Inferior parietal cortex (tissue), 1 donor: ENCODE results near the gene CYP2C9.
"Not testable (repeated sequence)": the region's sequence is repeated elsewhere in the genome, so short reads cannot be mapped to it uniquely, and the experiment has no call there.

Experiments used
- DNase-seq: peaks from one replicate; pipeline ENCODE4 v3.0.0-alpha.2; 2016; ENCODE audit errors: extremely low spot score

CYP2C9 gene

DNA sequence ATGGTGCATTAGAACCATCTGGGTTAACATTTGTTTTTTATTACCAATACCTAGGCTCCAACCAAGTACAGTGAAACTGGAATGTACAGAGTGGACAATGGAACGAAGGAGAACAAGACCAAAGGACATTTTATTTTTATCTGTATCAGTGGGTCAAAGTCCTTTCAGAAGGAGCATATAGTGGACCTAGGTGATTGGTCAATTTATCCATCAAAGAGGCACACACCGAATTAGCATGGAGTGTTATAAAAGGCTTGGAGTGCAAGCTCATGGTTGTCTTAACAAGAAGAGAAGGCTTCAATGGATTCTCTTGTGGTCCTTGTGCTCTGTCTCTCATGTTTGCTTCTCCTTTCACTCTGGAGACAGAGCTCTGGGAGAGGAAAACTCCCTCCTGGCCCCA, at the start of gene CYP2C9:
CYP2C9 (plus strand) TSS at position 276 of the 400 bp plus-strand sequence; CDS start at position 301, 25 bp downstream.
- no peak for DNase-seq

DNA sequence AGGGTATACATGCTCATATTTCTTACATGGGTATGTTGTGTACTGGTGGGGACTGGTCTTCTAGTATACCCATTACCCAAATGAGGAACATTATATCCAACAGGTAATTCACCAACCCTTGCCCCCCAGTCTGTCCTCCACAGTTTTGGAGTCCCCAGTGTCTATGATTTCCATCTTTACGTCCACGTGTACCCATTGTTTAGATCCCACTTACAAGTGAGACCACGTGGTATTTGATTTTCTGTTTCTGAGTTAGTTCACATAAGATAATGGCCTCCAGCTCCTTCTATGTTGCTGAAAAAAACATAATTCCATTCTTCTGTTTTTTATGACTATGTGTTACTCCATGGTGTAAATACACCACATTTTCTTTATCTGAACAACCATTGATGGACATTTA, 49.3 kb upstream of the CYP2C9 start:
- no peak for DNase-seq

DNA sequence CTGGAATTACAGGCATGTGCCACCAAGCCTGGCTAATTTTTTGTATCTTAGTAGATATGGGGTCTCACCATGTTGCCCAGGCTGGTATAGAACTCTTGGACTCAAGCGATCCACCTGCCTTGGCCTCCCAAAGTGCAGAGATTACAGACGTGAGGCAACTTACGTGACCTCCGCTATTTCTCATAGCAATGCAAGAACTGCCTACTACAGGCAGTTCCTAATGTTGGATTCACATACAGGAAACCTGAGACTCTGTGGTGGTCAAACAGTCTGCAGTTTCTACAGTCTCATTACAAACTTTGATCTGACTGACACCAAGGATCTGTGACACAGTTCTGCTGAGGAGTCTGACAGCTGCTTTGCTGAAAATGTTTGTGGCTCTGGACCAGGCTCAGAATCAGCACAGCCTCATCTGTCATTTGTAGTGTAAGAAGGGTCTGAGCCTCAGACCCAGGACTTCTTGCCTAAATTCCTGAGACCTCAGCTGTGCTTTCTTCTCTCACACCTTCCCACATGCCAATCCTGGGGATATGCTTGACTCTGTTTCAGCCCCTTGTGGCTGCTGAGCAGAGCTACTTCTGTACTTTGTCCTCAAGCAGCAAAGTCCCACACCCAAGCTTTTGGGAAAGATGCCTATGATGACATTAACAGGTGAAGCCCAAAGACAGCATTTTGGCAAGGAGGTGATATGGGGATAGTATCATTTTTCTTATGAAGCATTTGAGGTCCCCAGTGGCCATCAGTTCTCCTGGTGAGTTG, 48.0 kb upstream of the CYP2C9 start:
- no peak for DNase-seq

DNA sequence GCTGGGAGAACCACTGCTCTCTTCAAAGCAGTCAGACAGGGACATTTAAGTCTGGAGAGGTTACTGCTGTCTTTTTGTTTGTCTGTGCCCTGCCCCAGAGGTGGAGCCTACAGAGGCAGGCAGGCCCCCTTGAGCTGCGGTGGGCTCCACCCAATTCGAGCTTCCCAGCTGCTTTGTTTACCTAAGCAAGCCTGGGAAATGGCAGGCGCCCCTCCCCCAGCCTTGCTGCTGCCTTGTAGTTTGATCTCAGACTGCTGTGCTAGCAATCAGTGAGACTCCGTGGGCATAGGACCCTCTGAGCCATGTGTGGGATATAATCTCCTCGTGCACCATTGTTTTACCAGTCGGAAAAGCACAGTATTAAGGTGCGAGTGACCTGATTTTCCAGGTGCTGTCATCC, 40.0 kb upstream of the CYP2C9 start:
- DNase-seq = not testable (repeated sequence)

DNA sequence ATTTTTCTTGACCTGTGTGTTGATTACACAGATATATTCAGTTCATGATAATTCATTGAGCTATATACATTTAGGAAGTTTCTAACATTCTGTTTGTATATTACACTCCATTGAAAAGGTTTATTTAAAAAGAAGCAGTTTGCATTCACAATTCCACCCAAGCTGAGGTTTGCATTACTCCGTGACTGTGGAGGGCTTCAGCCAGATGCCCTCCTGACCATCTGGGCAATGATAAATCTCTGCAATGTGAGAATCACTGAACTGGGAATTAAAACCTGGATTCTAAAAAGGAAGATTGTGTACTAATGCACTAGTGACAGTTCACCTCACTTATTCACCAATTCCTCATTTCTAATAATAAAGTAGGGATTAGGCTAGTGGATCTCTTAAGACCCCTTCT, 36.4 kb upstream of the CYP2C9 start:
- DNase-seq = no peak

DNA sequence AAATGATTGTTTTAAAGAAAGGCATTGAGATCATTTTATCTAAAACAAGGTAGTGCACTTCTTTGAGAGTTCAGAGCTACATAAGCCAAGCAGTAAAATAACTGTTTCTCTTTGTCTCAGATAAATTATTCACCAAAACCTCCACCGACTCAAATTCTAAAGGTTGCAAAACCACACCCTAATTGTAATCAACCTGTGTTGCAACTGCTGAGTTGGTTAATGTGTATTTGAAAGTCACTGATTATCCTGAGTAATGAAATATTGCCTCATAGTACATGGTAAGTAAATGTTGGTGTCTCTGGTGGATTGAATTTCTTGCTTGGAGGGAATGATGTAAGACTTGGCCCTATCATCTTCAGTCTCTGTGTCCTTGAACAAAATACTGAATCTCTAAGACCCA, 35.9 kb upstream of the CYP2C9 start:
- DNase-seq = no peak

DNA sequence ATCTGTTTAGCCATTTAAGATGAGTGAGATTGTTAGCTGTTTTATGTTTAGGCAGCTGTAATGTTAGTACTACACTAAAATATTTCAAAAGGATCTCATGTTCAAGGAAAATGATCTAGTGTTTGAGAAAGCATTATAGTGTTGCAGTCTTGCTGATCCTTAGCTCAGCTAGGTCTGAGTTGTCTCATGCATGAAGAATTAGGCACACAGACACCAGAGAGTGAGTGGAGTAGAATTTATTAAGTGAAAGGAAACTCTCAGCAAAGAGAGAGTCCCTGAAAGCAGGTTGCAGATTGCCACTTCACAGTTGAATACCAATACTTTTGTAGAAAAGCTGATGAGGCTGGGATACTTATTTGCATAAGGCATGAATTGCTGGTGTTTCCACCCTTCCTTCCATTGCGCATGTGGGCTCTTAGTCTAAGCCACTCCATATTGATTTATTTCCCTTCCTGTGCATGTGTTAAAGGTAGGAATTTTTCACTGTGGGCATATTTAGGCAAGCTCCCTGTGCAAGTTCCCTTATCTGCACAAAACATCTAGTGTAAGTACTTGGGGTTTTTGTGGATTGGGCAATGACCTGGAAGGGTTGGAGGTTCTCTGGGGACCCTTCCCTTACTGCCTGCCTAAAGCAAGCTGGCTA, 33.8 kb upstream of the CYP2C9 start:
- not testable (repeated sequence) for DNase-seq

DNA sequence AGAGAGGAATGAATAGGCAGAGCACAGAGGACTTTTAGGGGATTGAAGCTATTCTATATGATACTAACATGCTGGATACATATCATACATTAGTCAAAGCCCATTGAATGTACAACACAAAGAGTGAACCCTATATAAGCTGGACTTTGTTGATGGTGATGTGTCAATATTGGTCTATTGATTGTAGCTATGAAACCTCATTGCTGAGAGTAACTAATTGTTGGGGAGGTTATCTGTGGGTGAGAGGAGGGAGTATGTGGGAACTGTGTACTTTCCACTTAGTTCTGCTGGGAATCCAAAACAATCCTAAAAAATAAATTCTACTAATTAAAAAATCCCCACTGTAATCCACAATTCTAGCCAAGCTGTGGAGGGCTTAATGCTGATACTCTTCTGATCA, 22.0 kb upstream of the CYP2C9 start:
- no peak for DNase-seq

DNA sequence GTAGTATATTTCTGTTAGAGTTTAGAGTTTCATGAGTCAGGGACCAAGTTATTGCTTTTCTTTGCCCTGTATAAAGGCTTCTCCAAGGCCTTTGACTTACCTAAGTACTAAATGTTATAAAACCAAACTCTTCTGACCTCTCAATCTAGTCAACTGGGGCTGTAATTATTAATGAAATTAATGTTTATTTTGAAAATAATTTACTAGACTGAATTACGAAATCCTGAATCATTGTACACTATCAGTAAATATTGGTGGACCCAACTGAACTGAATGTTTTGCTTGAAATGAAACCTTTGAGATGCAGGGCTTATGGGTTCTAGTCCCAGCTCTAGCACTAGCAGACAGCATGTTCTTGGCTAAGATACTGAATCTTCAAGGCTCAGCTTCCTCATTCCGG, 1.7 kb upstream of the CYP2C9 start:
- no peak for DNase-seq

DNA sequence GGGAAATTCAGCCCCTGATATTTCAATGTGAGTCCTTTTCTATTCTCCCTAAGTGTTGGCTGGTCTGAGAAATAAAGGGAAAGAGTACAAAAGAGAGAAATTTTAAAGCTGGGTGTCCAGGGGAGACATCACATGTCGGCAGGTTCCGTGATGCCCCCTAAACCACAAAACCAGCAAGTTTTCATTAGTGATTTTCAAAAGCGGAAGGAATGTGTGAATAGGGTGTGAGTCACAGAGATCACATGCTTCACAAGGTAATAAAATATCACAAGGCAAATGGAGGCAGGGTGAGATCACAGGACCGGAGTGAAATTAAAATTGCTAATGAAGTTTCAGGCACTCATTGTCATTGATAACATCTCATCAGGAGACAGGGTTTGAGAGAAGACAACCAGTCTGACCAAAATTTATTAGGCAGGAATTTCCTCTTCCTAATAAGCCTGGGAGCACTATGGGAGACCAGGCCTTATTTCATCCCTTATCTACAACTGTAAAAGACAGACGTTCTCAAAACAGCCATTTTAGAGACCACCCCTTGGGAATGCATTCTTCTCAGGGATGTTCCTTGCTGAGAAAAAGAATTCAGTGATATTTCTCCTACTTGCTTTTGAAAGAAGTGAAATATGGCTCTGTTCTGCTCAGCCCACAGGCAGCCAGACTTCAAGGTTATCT, 5.1 kb downstream of the CYP2C9 start:
- not testable (repeated sequence) for DNase-seq

DNA sequence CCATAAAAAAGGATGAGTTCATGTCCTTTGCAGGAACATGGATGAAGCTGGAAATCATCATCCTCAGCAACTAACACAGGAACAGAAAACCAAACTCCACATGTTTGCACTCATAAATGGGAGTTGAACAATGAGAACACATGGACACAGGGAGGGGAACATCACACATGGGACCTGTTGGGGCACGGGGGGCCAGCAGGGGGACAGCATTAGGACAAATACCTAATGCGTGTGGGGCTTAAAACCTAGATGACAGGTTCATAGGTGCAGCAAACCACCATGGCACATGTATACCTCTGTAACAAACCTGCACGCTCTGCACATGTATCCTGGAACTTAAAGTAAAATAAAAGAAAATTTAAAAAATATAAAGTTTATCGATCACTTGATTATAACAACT, 7.7 kb downstream of the CYP2C9 start:
- DNase-seq = not testable (repeated sequence)

DNA sequence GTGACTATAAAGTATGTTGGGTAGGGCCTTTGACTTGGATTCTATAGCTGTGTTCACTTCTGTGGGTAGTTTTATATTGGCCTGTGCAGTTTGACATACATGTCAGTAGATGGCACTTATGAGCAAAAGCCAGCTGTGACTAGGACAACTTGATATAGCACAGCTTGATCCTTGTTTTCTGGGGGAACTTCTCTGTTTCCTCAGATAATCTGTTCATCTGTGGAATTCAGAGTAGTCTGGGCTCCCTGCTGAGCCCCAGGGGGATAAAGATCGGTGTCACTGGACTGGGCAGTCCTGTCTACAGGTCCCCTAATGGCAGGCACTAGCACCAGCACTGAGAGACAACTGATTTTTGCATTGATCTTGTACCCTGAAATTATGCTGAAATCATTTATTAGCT, 25.4 kb downstream of the CYP2C9 start:
- DNase-seq = peak; percentile 11

DNA sequence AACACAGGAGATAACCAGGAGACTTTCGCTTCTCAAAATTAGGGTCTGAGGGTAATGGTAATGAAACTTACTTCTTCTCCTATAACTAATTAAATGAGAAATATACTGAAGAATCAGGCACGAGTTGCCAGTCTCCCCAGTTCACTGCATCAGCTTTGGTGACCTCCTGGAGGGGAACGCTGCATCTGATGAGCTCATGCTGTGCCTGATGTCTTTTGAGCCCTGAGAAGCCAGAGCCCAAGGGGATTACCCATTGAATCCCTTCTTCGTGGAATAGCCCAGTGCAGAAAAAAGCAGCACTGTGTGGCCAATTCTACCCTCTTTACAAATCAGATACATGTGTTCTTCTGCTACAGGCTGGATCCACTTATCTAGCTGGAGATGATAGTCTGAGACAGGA, 45.1 kb downstream of the CYP2C9 start:
- DNase-seq = no peak

DNA sequence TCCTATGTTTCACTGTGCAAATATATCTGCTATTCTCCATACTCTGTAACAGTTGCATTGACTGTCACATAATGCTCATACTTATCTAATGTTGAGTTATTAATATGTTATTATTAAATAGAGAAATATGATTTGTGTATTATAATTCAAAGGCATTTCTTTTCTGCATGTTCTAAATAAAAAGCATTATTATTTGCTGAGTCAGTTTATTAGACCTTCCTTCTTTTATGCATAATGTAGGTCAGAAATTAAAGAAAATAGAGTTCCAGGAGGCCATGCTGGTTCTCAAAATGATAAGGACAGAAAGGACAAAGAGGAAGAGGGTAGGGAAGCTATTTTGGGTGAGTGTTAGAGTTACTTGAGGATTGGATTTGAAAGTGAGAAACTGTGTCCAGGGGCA, 50.7 kb downstream of the CYP2C9 start:
- no peak for DNase-seq

DNA sequence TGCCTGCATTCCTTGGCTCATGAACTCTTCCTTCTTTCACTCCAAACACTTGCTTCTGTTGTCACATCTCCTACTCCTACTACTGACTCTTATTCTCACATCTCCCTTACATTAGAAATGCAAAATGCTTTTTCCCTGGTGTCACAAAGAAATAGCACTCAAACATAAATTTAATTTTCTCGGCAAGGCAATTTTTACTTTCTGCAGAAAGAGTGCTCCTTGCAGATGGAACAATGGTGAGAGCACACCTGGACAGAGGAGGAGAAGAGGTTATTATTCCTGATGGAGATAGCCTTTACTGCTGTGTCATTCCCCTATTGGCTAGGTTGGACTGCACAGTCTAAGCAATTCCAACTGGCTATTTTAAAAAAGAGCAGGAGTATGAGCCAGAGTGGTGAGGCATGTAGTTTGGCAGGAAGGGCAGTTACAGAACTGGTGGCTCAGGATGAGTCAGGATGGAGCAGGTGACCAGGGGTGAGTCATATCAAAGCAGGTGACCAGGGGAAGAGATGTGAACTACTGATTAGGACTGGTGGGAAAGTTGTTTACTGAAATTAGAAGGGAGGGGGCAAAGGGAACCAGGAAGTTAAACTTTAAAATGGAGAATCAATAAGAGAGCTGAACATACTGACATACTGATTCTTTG, 52.9 kb downstream of the CYP2C9 start:
- DNase-seq = no peak

DNA sequence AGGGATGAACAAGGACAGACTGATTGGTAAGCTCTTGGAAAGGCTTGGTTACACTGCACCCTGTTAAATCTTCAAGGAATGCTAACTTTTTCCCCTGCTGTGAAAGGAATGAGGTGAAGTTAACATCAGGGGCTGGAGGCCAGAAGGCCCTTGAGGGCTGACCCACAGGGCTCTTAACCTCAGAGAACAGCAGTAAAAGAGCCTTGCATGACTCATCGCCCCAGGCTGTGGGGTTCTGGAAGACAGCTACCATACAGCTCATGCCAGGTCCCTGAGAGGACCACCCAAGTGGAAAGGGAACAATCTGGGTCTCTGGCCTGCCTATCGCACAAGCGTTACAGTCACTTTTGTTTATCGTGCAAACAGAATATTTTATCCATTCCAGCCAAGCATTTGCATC, 54.4 kb downstream of the CYP2C9 start:
- no peak for DNase-seq

DNA sequence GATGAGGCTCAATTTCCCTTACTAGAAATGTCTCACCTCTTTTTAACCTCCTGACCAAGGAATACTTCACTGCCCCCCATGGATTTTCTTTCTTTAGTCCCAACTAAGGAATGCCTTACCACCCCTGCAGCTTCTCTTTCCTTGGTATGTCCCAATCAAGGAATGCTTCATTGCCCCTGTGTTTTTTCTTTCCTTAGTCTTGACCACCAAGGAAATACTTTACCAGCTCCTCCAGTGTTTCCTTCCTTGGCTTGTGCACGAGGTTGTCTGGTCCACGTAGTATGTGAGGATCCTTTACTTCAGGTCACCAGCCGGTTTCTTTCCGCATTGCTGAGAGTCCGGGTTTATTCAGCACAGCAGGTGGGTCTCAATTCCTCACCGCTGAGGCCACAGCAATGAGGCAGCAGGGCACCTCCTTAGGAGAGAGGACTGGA, 59.3 kb downstream of the CYP2C9 start:
- no peak for DNase-seq

DNA sequence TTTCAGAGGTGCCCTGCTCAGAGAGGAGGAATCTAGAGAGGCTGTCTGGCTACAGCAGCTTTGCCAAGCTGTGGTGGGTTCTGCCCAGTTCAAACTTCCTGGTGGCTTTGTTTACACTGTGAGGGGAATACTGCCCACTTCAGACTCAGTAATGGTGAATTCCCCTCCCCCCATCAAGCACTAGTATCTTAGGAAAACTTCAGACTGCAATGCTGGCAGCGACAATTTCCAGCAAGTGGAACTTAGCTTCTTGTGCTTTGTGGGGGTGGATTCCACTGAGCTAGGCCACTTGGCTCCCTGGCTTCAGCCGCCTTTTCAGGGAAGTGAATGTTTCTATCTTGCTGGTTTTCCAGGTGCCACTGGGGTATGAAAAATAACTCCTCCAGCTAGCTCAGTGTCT, 88.0 kb downstream of the CYP2C9 start:
- DNase-seq = no peak

DNA sequence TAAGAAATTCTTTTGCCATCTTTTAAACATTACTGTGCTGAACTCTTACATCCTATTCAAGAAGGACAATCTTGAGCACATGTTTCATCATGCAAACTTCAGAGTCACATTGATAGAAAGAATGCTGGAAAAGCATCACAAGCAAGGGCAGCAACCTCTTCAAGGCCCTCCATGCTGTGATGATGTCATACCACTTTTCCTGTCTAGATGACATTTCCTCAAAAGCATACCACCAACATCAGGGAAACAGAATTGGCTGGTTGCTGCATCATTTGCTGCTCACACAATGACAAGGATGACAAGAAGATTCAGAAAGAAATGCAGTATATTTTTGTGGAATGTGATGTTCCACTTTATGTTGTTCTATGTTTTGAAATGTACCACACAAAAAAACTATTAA, 93.2 kb downstream of the CYP2C9 start:
- DNase-seq = no peak

DNA sequence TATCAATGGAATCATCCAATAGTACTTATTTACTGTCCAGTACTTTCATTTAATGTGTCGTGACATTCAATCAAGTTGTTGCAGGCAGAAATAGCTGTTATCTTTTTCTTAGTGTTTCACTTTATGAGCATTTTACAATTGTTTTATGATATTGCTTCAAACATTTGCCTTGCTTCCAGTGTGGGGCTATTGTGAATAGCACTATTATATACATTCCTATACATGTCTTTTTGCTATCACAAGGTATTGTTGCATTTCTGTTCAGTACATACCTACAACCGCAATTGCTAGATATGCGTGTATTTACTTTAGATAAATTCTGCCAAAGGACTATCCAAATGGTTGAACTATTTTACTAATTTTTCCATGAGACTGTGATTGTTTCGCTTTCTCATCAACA, 95.9 kb downstream of the CYP2C9 start:
- DNase-seq = no peak

DNA sequence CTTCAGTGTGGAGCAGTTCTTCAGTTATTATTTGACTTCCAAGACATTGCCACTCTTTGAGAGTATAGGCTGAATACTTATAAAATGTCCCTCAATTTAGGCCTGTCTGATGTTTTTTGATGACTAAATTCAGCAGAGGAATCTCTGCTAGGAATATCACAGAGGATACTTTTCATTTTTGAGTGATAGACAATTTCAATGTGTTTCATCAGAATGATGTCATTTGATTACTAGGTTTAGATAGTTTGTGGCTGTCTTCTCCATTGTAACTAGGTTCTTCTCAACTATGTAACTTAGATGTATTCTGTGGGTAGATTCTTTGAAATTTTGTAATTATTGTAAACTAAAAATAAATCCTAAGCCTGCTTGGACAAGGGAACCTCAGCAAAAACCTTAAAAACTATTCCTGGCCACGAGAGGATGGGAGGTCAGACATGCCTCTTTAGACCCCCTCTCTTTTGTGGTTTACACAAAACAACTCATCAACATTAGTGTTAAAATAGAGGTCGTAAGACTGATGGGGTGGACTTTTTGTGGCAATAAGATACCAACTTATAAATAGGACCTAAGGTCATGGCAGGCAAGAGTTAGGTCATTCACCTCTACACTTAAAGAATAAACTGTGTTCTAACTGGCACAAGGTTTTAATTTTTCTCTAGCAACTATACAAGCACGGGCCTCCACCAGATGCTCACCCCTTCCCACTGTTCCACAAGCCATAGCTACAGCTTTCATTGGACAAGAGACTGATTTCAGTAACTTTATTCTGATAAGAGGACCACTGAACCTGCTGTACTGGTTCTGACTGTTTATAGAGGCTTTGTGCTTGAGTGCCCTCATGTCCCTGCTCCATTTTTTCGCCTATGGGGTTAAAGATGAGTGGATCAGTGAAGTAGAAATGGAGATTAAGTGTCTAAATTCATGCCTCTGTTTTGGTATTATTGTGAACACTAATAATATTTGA, 97.2 kb downstream of the CYP2C9 start:
- DNase-seq = no peak
